H1 (cell line): ENCODE results near the gene ZNG1A. TPM values are rescaled to one million over a fixed set of nuclear protein-coding genes. Genes with fewer than 3 reads are reported as not detected.
A peak's percentile ranks its signal among the peaks of the same experiment; 100 is the strongest.
"Not testable (repeated sequence)": the region's sequence is repeated elsewhere in the genome, so short reads cannot be mapped to it uniquely, and the experiment has no call there.

Source experiments
- CTCF ChIA-PET: fragments of 300-600 bp; sonication (Branson Sonifier 250); formaldehyde crosslinking; loops from one replicate; lab custom pipeline; 2021; ENCODE audit not compliant: partially characterized antibody; lab: Charles Lee
- POLR2A ChIA-PET: fragments of 300-600 bp; sonication (Branson Sonifier 250); formaldehyde crosslinking; loops from one replicate; lab custom pipeline; 2021; ENCODE audit warnings: inconsistent platforms; ENCODE audit not compliant: partially characterized antibody; lab: Charles Lee
- DNase-seq, 2 experiments: peaks; one replicate each; pipeline versions ENCODE4 v3.0.0 to v3.0.0-alpha.2; 2010 to 2022; ENCODE audit warnings: low spot score in 2 of 2, low read depth in 1 of 2, mixed read lengths in 1 of 2
- FAIRE-seq: peaks from 2 replicates; lab custom pipeline; 2011; peaks lifted over from hg19 to GRCh38; lab: Jason Lieb, UNC
- H2AFZ ChIP-seq: 2 replicates; pipeline ENCODE4 v1.8.1; 2012; ENCODE audit warnings: low read length, inconsistent platforms
- H2AK5ac ChIP-seq: 2 replicates; pipeline ENCODE4 v1.6.1; 2013; ENCODE audit warnings: low read depth, low read length
- H2BK120ac ChIP-seq: replicated peaks from 2 replicates; pipeline ENCODE3; 2013; ENCODE audit warnings: low read depth, low read length, inconsistent platforms
- H2BK12ac ChIP-seq: 2 replicates; pipeline ENCODE4 v1.6.1; 2013; ENCODE audit warnings: low read depth, low read length
- H2BK15ac ChIP-seq: 2 replicates; pipeline ENCODE4 v1.6.1; 2013; ENCODE audit warnings: low read length
- H2BK20ac ChIP-seq: 2 replicates; pipeline ENCODE4 v1.6.1; 2013; ENCODE audit warnings: low read length
- H2BK5ac ChIP-seq: 2 replicates; pipeline ENCODE4 v1.6.1; 2013; ENCODE audit warnings: low read depth, low read length
- H3K14ac ChIP-seq: 2 replicates; pipeline ENCODE4 v1.6.1; 2013; ENCODE audit warnings: inconsistent platforms; ENCODE audit not compliant: insufficient read length
- H3K18ac ChIP-seq: 2 replicates; pipeline ENCODE4 v1.6.1; 2013; ENCODE audit warnings: low read length; ENCODE audit errors: extremely low read depth
- H3K23ac ChIP-seq: 2 replicates; pipeline ENCODE4 v1.6.1; 2013; ENCODE audit warnings: inconsistent platforms; ENCODE audit not compliant: insufficient read length
- H3K23me2 ChIP-seq: 2 replicates; pipeline ENCODE4 v1.6.1; 2013; ENCODE audit warnings: low read depth, low read length
- H3K27ac ChIP-seq: 2 replicates; pipeline ENCODE4 v1.6.1; 2011; ENCODE audit warnings: low read depth, low read length, inconsistent platforms
- H3K27me3 ChIP-seq, 4 experiments: replicated peaks in 1 of 4; 1 replicate in 1 of 4; 2 replicates in 3 of 4; pipeline versions ENCODE4 v1.6.1 to v1.8.1; 2011 to 2013; ENCODE audit warnings: low read length in 3 of 4, mild to moderate bottlenecking in 3 of 4, inconsistent platforms in 2 of 4, mixed read lengths in 2 of 4, moderate library complexity in 1 of 4; ENCODE audit not compliant: control insufficient read depth in 3 of 4, insufficient read depth in 3 of 4; ENCODE audit errors: extremely low read depth in 1 of 4
- H3K36me3 ChIP-seq, 4 experiments: 2 replicates each; pipeline versions ENCODE4 v1.6.1 to v1.8.1; 2011 to 2013; ENCODE audit warnings: mild to moderate bottlenecking in 4 of 4, low read length in 3 of 4, moderate library complexity in 2 of 4, control low read depth in 1 of 4, inconsistent platforms in 1 of 4; ENCODE audit not compliant: insufficient read depth in 4 of 4, control insufficient read depth in 2 of 4
- H3K4ac ChIP-seq: replicated peaks from 2 replicates; pipeline ENCODE3; 2013; ENCODE audit warnings: low read length, low read depth, mixed read lengths, inconsistent platforms; ENCODE audit not compliant: insufficient read length
- H3K4me1 ChIP-seq, 4 experiments: replicated peaks in 1 of 4; 1 replicate in 1 of 4; 2 replicates in 3 of 4; pipeline versions ENCODE4 v1.6.1 to v1.8.1; 2011 to 2013; ENCODE audit warnings: low read length in 3 of 4, inconsistent platforms in 2 of 4, mixed read lengths in 1 of 4; ENCODE audit not compliant: insufficient read depth in 4 of 4, control insufficient read depth in 3 of 4
- H3K4me2 ChIP-seq, 2 experiments: 2 replicates each; pipeline versions ENCODE4 v1.6.1 to v1.8.1; 2011 to 2013; ENCODE audit warnings: low read depth in 2 of 2, low read length in 2 of 2, control low read depth in 1 of 2, inconsistent platforms in 1 of 2, mild to moderate bottlenecking in 1 of 2; ENCODE audit not compliant: insufficient read depth in 1 of 2
- H3K4me3 ChIP-seq, 4 experiments: fragments of 200-600, 300-600 bp in 1 of 4; sonication (generic), shearing (Covaris generic), sonication (Bioruptor Twin) in 1 of 4; 2 replicates each; pipeline versions ENCODE4 v1.5.1 to v1.8.1; 2011 to 2016; ENCODE audit warnings: low read length in 4 of 4, low read depth in 3 of 4, control low read depth in 2 of 4, inconsistent platforms in 2 of 4, mild to moderate bottlenecking in 2 of 4, mixed read lengths in 1 of 4, moderate library complexity in 1 of 4; ENCODE audit not compliant: insufficient read depth in 2 of 4; ENCODE audit errors: extremely low read depth in 1 of 4
- H3K56ac ChIP-seq: replicated peaks from 2 replicates; pipeline ENCODE3; 2013; ENCODE audit warnings: low read depth, mild to moderate bottlenecking, mixed read lengths, low read length, inconsistent platforms; ENCODE audit not compliant: insufficient read length
- H3K79me1 ChIP-seq: 2 replicates; pipeline ENCODE4 v1.6.1; 2013; ENCODE audit warnings: low read depth, low read length, control low read depth
- H3K79me2 ChIP-seq, 2 experiments: 2 replicates each; pipeline versions ENCODE4 v1.6.1 to v1.8.1; 2012 to 2013; ENCODE audit warnings: low read length in 2 of 2, mild to moderate bottlenecking in 2 of 2, inconsistent platforms in 1 of 2; ENCODE audit not compliant: insufficient read depth in 2 of 2, control insufficient read depth in 1 of 2
- H3K9ac ChIP-seq, 4 experiments: replicated peaks in 1 of 4; 1 replicate in 1 of 4; 2 replicates in 3 of 4; pipeline versions ENCODE4 v1.6.1 to v1.8.1; 2011 to 2013; ENCODE audit warnings: low read depth in 3 of 4, low read length in 3 of 4, control low read depth in 2 of 4, mild to moderate bottlenecking in 2 of 4, moderate library complexity in 2 of 4, inconsistent platforms in 1 of 4; ENCODE audit errors: extremely low read depth in 1 of 4
- H3K9me3 ChIP-seq, 2 experiments: 2 replicates each; pipeline versions ENCODE4 v1.6.1 to v1.8.1; 2012 to 2013; ENCODE audit warnings: mild to moderate bottlenecking in 2 of 2, moderate library complexity in 2 of 2, control low read depth in 1 of 2, inconsistent platforms in 1 of 2, low read depth in 1 of 2, low read length in 1 of 2, mixed read lengths in 1 of 2; ENCODE audit not compliant: insufficient read depth in 2 of 2
- H4K20me1 ChIP-seq, 2 experiments: replicated peaks in 1 of 2; 2 replicates each; pipeline versions ENCODE3 to v1.8.1; 2011 to 2013; ENCODE audit warnings: inconsistent platforms in 2 of 2, low read length in 2 of 2, mild to moderate bottlenecking in 1 of 2; ENCODE audit not compliant: insufficient read depth in 2 of 2, control insufficient read depth in 1 of 2
- H4K5ac ChIP-seq: 2 replicates; pipeline ENCODE4 v1.6.1; 2013; ENCODE audit warnings: low read length, low read depth, mixed read lengths, inconsistent platforms; ENCODE audit not compliant: insufficient read length
- H4K8ac ChIP-seq: 2 replicates; pipeline ENCODE4 v1.8.0; 2013; ENCODE audit warnings: mild to moderate bottlenecking, moderate library complexity, low read length, inconsistent platforms; ENCODE audit not compliant: insufficient read depth; ENCODE audit errors: extremely low read depth
- H4K91ac ChIP-seq: replicated peaks from 2 replicates; pipeline ENCODE3; 2013; ENCODE audit warnings: low read length, mixed read lengths, inconsistent platforms; ENCODE audit not compliant: insufficient read length
- EZH2 ChIP-seq: fragments of 200-600 bp; sonication (generic); IDR thresholded peaks from 2 replicates; pipeline ENCODE4 v1.7.1; 2012; ENCODE audit warnings: low read depth, mild to moderate bottlenecking, moderate library complexity, low read length, inconsistent platforms; ENCODE audit not compliant: severe bottlenecking
- RNF2 ChIP-seq: fragments of 200-900, 300-1000 bp; sonication (generic); IDR thresholded peaks from 2 replicates; pipeline ENCODE4 v1.7.1; 2016; ENCODE audit warnings: borderline replicate concordance, low read depth, mild to moderate bottlenecking, antibody characterized with exemption, low read length; ENCODE audit not compliant: poor library complexity, severe bottlenecking; ENCODE audit errors: missing control alignments
- SUZ12 ChIP-seq: fragments of 200-600 bp; sonication (generic); IDR thresholded peaks from 2 replicates; pipeline ENCODE4 v1.6.1; 2012; ENCODE audit warnings: mild to moderate bottlenecking, inconsistent platforms, low read length, moderate library complexity, mixed read lengths
- WGBS, 2 experiments: shearing (Covaris generic) in 1 of 2; methylation state at CpG; one replicate each; pipeline versions ENCODE4 v1.1.6 to v1.1.7; 2013 to 2015; ENCODE audit warnings: low lambda C conversion rate in 2 of 2, mixed read lengths in 2 of 2, inconsistent platforms in 1 of 2, low coverage in 1 of 2, missing lambda C conversion rate in 1 of 2; ENCODE audit not compliant: insufficient replicate concordance in 2 of 2, insufficient coverage in 1 of 2, insufficient read length in 1 of 2; ENCODE audit errors: extremely low coverage in 1 of 2, missing lambda C conversion rate in 1 of 2; 5-methylcytosine and 5-hydroxymethylcytosine counted together
- polyA plus RNA-seq, 7 experiments: library from polyadenylated mRNA; depleted of rRNA in 3 of 7; stranded (reverse) in 5 of 7; unstranded in 2 of 7; fragments of >200 nt in 5 of 7; fragments of 200-250 nt in 2 of 7; gene quantifications; 1 replicate in 5 of 7; 2 replicates in 1 of 7; 4 replicates in 1 of 7; pipeline versions ENCODE4 v1.2.1 to v1.2.3, GENCODE V29; 2011 to 2013; ENCODE audit warnings: missing spikeins in 2 of 7, mixed read lengths in 2 of 7
- total RNA-seq: library from RNA; stranded (reverse); fragmentation: NEBNext Ultra II Directional; extraction: Animal tissue kit (Norgen Biotek cat#: 25700); gene quantifications from 2 replicates; pipeline ENCODE4 v1.2.1, GENCODE V29; 2021

Gene ZNG1A
- total and polyA plus RNA-seq, 2 of the 8 experiments (the other 6 are each of a cell fraction or from before 2014, with no cell fraction given), result 18.2 to 46.5 TPM

GRCh38 chr9:116239-117077, 62.4 kb downstream of the ZNG1A start:
- H4K5ac ChIP-seq, H2AFZ ChIP-seq, H2BK15ac ChIP-seq, H3K9ac ChIP-seq, H3K4ac ChIP-seq, POLR2A ChIA-PET, FAIRE-seq, H2BK5ac ChIP-seq, H4K20me1 ChIP-seq, H2BK20ac ChIP-seq, H3K23me2 ChIP-seq, H2BK12ac ChIP-seq, H3K79me2 ChIP-seq, H2AK5ac ChIP-seq, H3K23ac ChIP-seq, H4K91ac ChIP-seq: not testable (repeated sequence)
- WGBS, 2 experiments, result 7% methylated on average over 37 of the region's 41 CpGs; no CpG with 5 or more reads in 1 of the 2 experiments
- peaks cover 33 to 65% (median 50%) of the 10 kb centered on the region in 4 experiments; a peak in 6 of 7 replicates for H3K27me3 ChIP-seq
- peak overlapping the region in 1 of 4 experiments; percentile 37; a peak in 1 of 8 replicates for H3K4me3 ChIP-seq
- TF ChIP-seq EZH2 (peak; percentile 83), SUZ12 (peak; percentile 61; the same call in 1 of the 2 replicates), RNF2 (peak; percentile 59)
- TF ChIP-seq, all 59 proteins: peak for 3; not testable (repeated sequence) for 56
- H3K9me3 ChIP-seq, H2BK120ac ChIP-seq, H4K8ac ChIP-seq, H3K56ac ChIP-seq, H3K79me1 ChIP-seq, CTCF ChIA-PET, H3K4me1 ChIP-seq, H3K14ac ChIP-seq, H3K36me3 ChIP-seq, H3K18ac ChIP-seq, H3K27ac ChIP-seq: not testable (repeated sequence)
- peak in 1 of 2 experiments; percentile 71 for DNase-seq
- H3K4me2 ChIP-seq, result peak overlapping the region; percentile 60 to 71; a peak in 3 of 4 replicates
